ENCODE measurements around the gene AKAP13.
"Not testable (repeated sequence)": the region's sequence is repeated elsewhere in the genome, so short reads cannot be mapped to it uniquely, and the experiment has no call there.

Gene AKAP13

GRCh38 chr15:85479071-85479647, 98.8 kb downstream of the AKAP13 start:
- no peak for DNase-seq (ENCODE audit: low spot score)

- DNase-seq (ENCODE audit: low spot score): no peak
Observed at GRCh38 chr15:85480923-85481322, 100.5 kb downstream of the AKAP13 start.

GRCh38 chr15:85481543-85481942, 101.1 kb downstream of the AKAP13 start:
- DNase-seq (ENCODE audit: low spot score): not testable (repeated sequence)

- no peak for DNase-seq (ENCODE audit: low spot score)
Observed at GRCh38 chr15:85482894-85483293, 102.5 kb downstream of the AKAP13 start.

GRCh38 chr15:85483955-85484354, 103.6 kb downstream of the AKAP13 start:
- DNase-seq (ENCODE audit: low spot score): not testable (repeated sequence)

GRCh38 chr15:85484923-85485322, 104.5 kb downstream of the AKAP13 start:
- DNase-seq (ENCODE audit: low spot score): not testable (repeated sequence)

GRCh38 chr15:85485956-85486567, 105.7 kb downstream of the AKAP13 start:
- peak; percentile 80 for DNase-seq (ENCODE audit: low spot score)

- not testable (repeated sequence) for DNase-seq (ENCODE audit: low spot score)
Observed at GRCh38 chr15:85487796-85488195, 107.4 kb downstream of the AKAP13 start.

GRCh38 chr15:85488997-85489396, 108.6 kb downstream of the AKAP13 start:
- DNase-seq (ENCODE audit: low spot score): no peak

GRCh38 chr15:85489773-85490493, 109.5 kb downstream of the AKAP13 start:
- no peak for DNase-seq (ENCODE audit: low spot score)

- no peak for DNase-seq (ENCODE audit: low spot score)
Observed at GRCh38 chr15:85490856-85491255, 110.5 kb downstream of the AKAP13 start.

- no peak for DNase-seq (ENCODE audit: low spot score)
Observed at GRCh38 chr15:85491691-85492090, 111.3 kb downstream of the AKAP13 start.

- DNase-seq (ENCODE audit: low spot score): no peak
Observed at GRCh38 chr15:85492406-85492805, 112.0 kb downstream of the AKAP13 start.

GRCh38 chr15:85493260-85493659, 112.9 kb downstream of the AKAP13 start:
- no peak for DNase-seq (ENCODE audit: low spot score)

- peak; percentile 84 for DNase-seq (ENCODE audit: low spot score)
Observed at GRCh38 chr15:85494048-85494777, 113.8 kb downstream of the AKAP13 start.

GRCh38 chr15:85495096-85495495, 114.7 kb downstream of the AKAP13 start:
- DNase-seq (ENCODE audit: low spot score): no peak

- DNase-seq (ENCODE audit: low spot score): no peak
Observed at GRCh38 chr15:85495544-85495943, 115.1 kb downstream of the AKAP13 start.

- DNase-seq (ENCODE audit: low spot score): no peak
Observed at GRCh38 chr15:85496151-85496550, 115.7 kb downstream of the AKAP13 start.

- no peak for DNase-seq (ENCODE audit: low spot score)
Observed at GRCh38 chr15:85496551-85497171, 116.3 kb downstream of the AKAP13 start.

GRCh38 chr15:85497172-85497569, 116.8 kb downstream of the AKAP13 start:
- DNase-seq (ENCODE audit: low spot score): no peak

- no peak for DNase-seq (ENCODE audit: low spot score)
Observed at GRCh38 chr15:85498471-85498870, 118.1 kb downstream of the AKAP13 start.

- no peak for DNase-seq (ENCODE audit: low spot score)
Observed at GRCh38 chr15:85499371-85499887, 119.0 kb downstream of the AKAP13 start.
